Neuron (in vitro differentiated cells): Measurements from ENCODE around the gene DIPK1A.

Experiments
- H2AFZ ChIP-seq: one replicate; pipeline ENCODE4 v1.6.1; 2013; ENCODE audit warnings: low read depth, mild to moderate bottlenecking, inconsistent platforms, low read length, moderate library complexity
- H3K27me3 ChIP-seq: one replicate; pipeline ENCODE4 v1.6.1; 2013; ENCODE audit warnings: low read length; ENCODE audit not compliant: insufficient read depth
- H3K36me3 ChIP-seq: one replicate; pipeline ENCODE4 v1.6.1; 2013; ENCODE audit warnings: low read length; ENCODE audit not compliant: insufficient read depth
- H3K4me1 ChIP-seq: one replicate; pipeline ENCODE4 v1.6.1; 2013; ENCODE audit warnings: low read length; ENCODE audit not compliant: insufficient read depth
- H3K4me3 ChIP-seq: 2 replicates; pipeline ENCODE4 v1.5.1; 2013; ENCODE audit warnings: mild to moderate bottlenecking, low read length, moderate library complexity
- H3K9me3 ChIP-seq: one replicate; pipeline ENCODE4 v1.6.1; 2013; ENCODE audit warnings: low read length

The DIPK1A gene

GRCh38 chr1:92859400-92860039 is 101.7 kb downstream of the DIPK1A start:
- H3K27me3 ChIP-seq, result no peaks in the 10 kb centered on the region

GRCh38 chr1:92858564-92859399 is 102.5 kb downstream of the DIPK1A start:
- H2AFZ ChIP-seq, result no peak overlapping the region

More at GRCh38 chr1:92859400-92860039, 101.7 kb downstream of the DIPK1A start:
- Histone ChIP-seq H3K36me3 (no peaks in the 10 kb centered on the region), H3K4me1 (peaks cover 4% of the 10 kb centered on the region), H3K9me3 (no peaks in the 10 kb centered on the region), H3K4me3 (no peak overlapping the region), H2AFZ (no peak overlapping the region)

GRCh38 chr1:92857817-92858216 is 103.4 kb downstream of the DIPK1A start:
- Histone ChIP-seq H3K4me3 (no peak overlapping the region), H2AFZ (no peak overlapping the region)

More at GRCh38 chr1:92858564-92859399, 102.5 kb downstream of the DIPK1A start:
- no peak overlapping the region for H3K4me3 ChIP-seq
- no peaks in the 10 kb centered on the region for H3K36me3 ChIP-seq
- H3K27me3 ChIP-seq, result no peaks in the 10 kb centered on the region
- peaks cover 4% of the 10 kb centered on the region for H3K4me1 ChIP-seq
- H3K9me3 ChIP-seq, result no peaks in the 10 kb centered on the region

GRCh38 chr1:92855236-92855635 is 106.0 kb downstream of the DIPK1A start:
- H2AFZ ChIP-seq, result no peak overlapping the region
- no peak overlapping the region for H3K4me3 ChIP-seq
- peaks cover 2% of the 10 kb centered on the region for H3K4me1 ChIP-seq
- H3K36me3 ChIP-seq, result no peaks in the 10 kb centered on the region
- H3K27me3 ChIP-seq, result no peaks in the 10 kb centered on the region
- no peaks in the 10 kb centered on the region for H3K9me3 ChIP-seq

More at GRCh38 chr1:92857817-92858216, 103.4 kb downstream of the DIPK1A start:
- Histone ChIP-seq H3K36me3 (no peaks in the 10 kb centered on the region), H3K27me3 (no peaks in the 10 kb centered on the region), H3K9me3 (no peaks in the 10 kb centered on the region), H3K4me1 (peaks cover 4% of the 10 kb centered on the region)

- Histone ChIP-seq H3K36me3 (no peaks in the 10 kb centered on the region), H3K4me1 (peaks cover 2% of the 10 kb centered on the region), H2AFZ (no peak overlapping the region), H3K9me3 (no peaks in the 10 kb centered on the region), H3K27me3 (no peaks in the 10 kb centered on the region), H3K4me3 (no peak overlapping the region)
Observed at GRCh38 chr1:92854101-92854785, 107.0 kb downstream of the DIPK1A start.

GRCh38 chr1:92853299-92853698 is 108.0 kb downstream of the DIPK1A start:
- Histone ChIP-seq H3K4me1 (no peaks in the 10 kb centered on the region), H3K9me3 (no peaks in the 10 kb centered on the region), H3K27me3 (no peaks in the 10 kb centered on the region), H2AFZ (no peak overlapping the region), H3K4me3 (no peak overlapping the region), H3K36me3 (no peaks in the 10 kb centered on the region)

GRCh38 chr1:92851729-92852128 is 109.5 kb downstream of the DIPK1A start:
- Histone ChIP-seq H3K4me1 (no peaks in the 10 kb centered on the region), H3K27me3 (no peaks in the 10 kb centered on the region), H3K4me3 (no peak overlapping the region), H3K9me3 (no peaks in the 10 kb centered on the region), H2AFZ (no peak overlapping the region), H3K36me3 (no peaks in the 10 kb centered on the region)

- Histone ChIP-seq H3K36me3 (no peaks in the 10 kb centered on the region), H3K9me3 (no peaks in the 10 kb centered on the region), H3K4me3 (no peak overlapping the region), H3K4me1 (no peaks in the 10 kb centered on the region), H2AFZ (no peak overlapping the region), H3K27me3 (no peaks in the 10 kb centered on the region)
Observed at GRCh38 chr1:92850019-92850418, 111.2 kb downstream of the DIPK1A start.

GRCh38 chr1:92848201-92848600 is 113.1 kb downstream of the DIPK1A start:
- H3K4me1 ChIP-seq, result no peaks in the 10 kb centered on the region
- no peak overlapping the region for H3K4me3 ChIP-seq
- H3K9me3 ChIP-seq, result no peaks in the 10 kb centered on the region
- H2AFZ ChIP-seq, result no peak overlapping the region
- no peaks in the 10 kb centered on the region for H3K27me3 ChIP-seq
- peaks cover 11% of the 10 kb centered on the region for H3K36me3 ChIP-seq

GRCh38 chr1:92845908-92846307 is 115.4 kb downstream of the DIPK1A start:
- no peaks in the 10 kb centered on the region for H3K9me3 ChIP-seq
- no peaks in the 10 kb centered on the region for H3K27me3 ChIP-seq
- peaks cover 33% of the 10 kb centered on the region for H3K36me3 ChIP-seq
- H2AFZ ChIP-seq, result no peak overlapping the region
- H3K4me1 ChIP-seq, result no peaks in the 10 kb centered on the region
- no peak overlapping the region for H3K4me3 ChIP-seq

GRCh38 chr1:92844439-92844838 is 116.8 kb downstream of the DIPK1A start:
- Histone ChIP-seq H3K36me3 (peaks cover 48% of the 10 kb centered on the region), H3K4me1 (no peaks in the 10 kb centered on the region), H3K27me3 (no peaks in the 10 kb centered on the region), H3K9me3 (no peaks in the 10 kb centered on the region), H2AFZ (no peak overlapping the region), H3K4me3 (no peak overlapping the region)

- Histone ChIP-seq H3K9me3 (no peaks in the 10 kb centered on the region), H3K4me1 (no peaks in the 10 kb centered on the region), H3K27me3 (no peaks in the 10 kb centered on the region), H3K36me3 (peaks cover 55% of the 10 kb centered on the region), H2AFZ (no peak overlapping the region), H3K4me3 (no peak overlapping the region)
Observed at GRCh38 chr1:92843429-92844352, 117.6 kb downstream of the DIPK1A start.
